IMR-90 (cell line): ENCODE measurements around the gene CMIP.

ENCODE experiments used
- BHLHE40 ChIP-seq: fragments of 150-350 bp; IDR thresholded peaks from 2 replicates; pipeline ENCODE4 v1.6.1; 2016; ENCODE audit warnings: mild to moderate bottlenecking, low read depth, low read length
- CEBPB ChIP-seq: IDR thresholded peaks from 2 replicates; pipeline ENCODE4 v1.6.1; 2012; ENCODE audit warnings: low read depth, low read length, improper control_type of control experiment
- CTCF ChIP-seq: conservative IDR thresholded peaks from 2 replicates; pipeline ENCODE4 v1.5.1; 2012; ENCODE audit warnings: mild to moderate bottlenecking, low read depth, low read length, improper control_type of control experiment
- MAFK ChIP-seq: IDR thresholded peaks from 2 replicates; pipeline ENCODE4 v1.6.1; 2012; ENCODE audit warnings: low read depth, low read length, improper control_type of control experiment
- MAZ ChIP-seq: IDR thresholded peaks from 2 replicates; pipeline ENCODE4 v1.6.1; 2012; ENCODE audit warnings: low read depth, mild to moderate bottlenecking, low read length, improper control_type of control experiment, moderate library complexity, borderline replicate concordance
- MXI1 ChIP-seq: IDR thresholded peaks from 2 replicates; pipeline ENCODE4 v1.6.1; 2012; ENCODE audit warnings: low read depth, mild to moderate bottlenecking, low read length, moderate library complexity, borderline replicate concordance
- POLR2A ChIP-seq: IDR thresholded peaks from 2 replicates; pipeline ENCODE4 v1.6.1; 2012; ENCODE audit warnings: mild to moderate bottlenecking, low read depth, low read length
- RAD21 ChIP-seq: IDR thresholded peaks from 2 replicates; pipeline ENCODE4 v1.6.1; 2012; ENCODE audit warnings: low read length, improper control_type of control experiment
- RCOR1 ChIP-seq: IDR thresholded peaks from 2 replicates; pipeline ENCODE4 v1.6.1; 2012; ENCODE audit warnings: mild to moderate bottlenecking, low read length, improper control_type of control experiment; ENCODE audit not compliant: insufficient replicate concordance
- RFX5 ChIP-seq: IDR thresholded peaks from 2 replicates; pipeline ENCODE4 v1.8.0; 2012; ENCODE audit warnings: low read depth, mild to moderate bottlenecking, low read length, moderate library complexity
- SMC3 ChIP-seq: fragments of 150-350 bp; IDR thresholded peaks from 2 replicates; pipeline ENCODE4 v1.6.1; 2016; ENCODE audit warnings: low read depth, mild to moderate bottlenecking, antibody characterized with exemption, low read length, moderate library complexity
- USF2 ChIP-seq: fragments of 150-350 bp; IDR thresholded peaks from 2 replicates; pipeline ENCODE4 v1.6.1; 2017; ENCODE audit warnings: mild to moderate bottlenecking, antibody characterized with exemption, low read length, low read depth
- TF ChIP-seq, protein P1 (sequence below): fragments of 150-350 bp; IDR thresholded peaks from 2 replicates; pipeline ENCODE4 v1.6.1; 2016; ENCODE audit warnings: low read depth, mild to moderate bottlenecking, low read length, moderate library complexity, borderline replicate concordance

GRCh38 chr16:81752225-81752875, 307.7 kb downstream of the CMIP start:
- TF ChIP-seq CTCF (no peak), POLR2A (no peak), CEBPB (no peak), USF2 (no peak), BHLHE40 (no peak), RAD21 (no peak), RFX5 (no peak), RCOR1 (no peak), MXI1 (no peak), MAZ (no peak), SMC3 (no peak), MAFK (no peak)
- TF ChIP-seq, protein P1, sequence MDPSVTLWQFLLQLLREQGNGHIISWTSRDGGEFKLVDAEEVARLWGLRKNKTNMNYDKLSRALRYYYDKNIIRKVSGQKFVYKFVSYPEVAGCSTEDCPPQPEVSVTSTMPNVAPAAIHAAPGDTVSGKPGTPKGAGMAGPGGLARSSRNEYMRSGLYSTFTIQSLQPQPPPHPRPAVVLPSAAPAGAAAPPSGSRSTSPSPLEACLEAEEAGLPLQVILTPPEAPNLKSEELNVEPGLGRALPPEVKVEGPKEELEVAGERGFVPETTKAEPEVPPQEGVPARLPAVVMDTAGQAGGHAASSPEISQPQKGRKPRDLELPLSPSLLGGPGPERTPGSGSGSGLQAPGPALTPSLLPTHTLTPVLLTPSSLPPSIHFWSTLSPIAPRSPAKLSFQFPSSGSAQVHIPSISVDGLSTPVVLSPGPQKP = no peak
